Measurements from ENCODE around the gene XAGE5. TPM values are rescaled to one million over a fixed set of nuclear protein-coding genes. Genes with fewer than 3 reads are reported as not detected.

Gene XAGE5
- total and polyA plus RNA-seq, 4 donors: not detected

Small RNAs within 50 kb of the gene (small RNA-seq; reads per million reads assigned to genes)
- gene AC244505.6: not detected
- not detected for gene AC244505.7

Other genes with a start within 250 kb of the XAGE5 start
- gene SSX7, start 156.4 kb upstream of the XAGE5 start, total RNA-seq: not detected
- gene SSX7, start 156.4 kb upstream of the XAGE5 start, polyA plus RNA-seq: not detected
- not detected for gene SSX2, start 104.1 kb upstream of the XAGE5 start, total RNA-seq
- not detected for gene SSX2, start 104.1 kb upstream of the XAGE5 start, polyA plus RNA-seq
- not detected for gene SSX2B, start 60.0 kb upstream of the XAGE5 start, total RNA-seq
- gene SSX2B, start 60.0 kb upstream of the XAGE5 start, polyA plus RNA-seq: not detected
- gene SPANXN5, start 13.9 kb upstream of the XAGE5 start, total RNA-seq: not detected
- gene SPANXN5, start 13.9 kb upstream of the XAGE5 start, polyA plus RNA-seq: not detected
- not detected for gene XAGE3, start 56.8 kb downstream of the XAGE5 start, total RNA-seq
- gene XAGE3, start 56.8 kb downstream of the XAGE5 start, polyA plus RNA-seq: under 1 TPM in 1 of 2 donors, not detected in 1; 0.61 TPM
- gene FAM156B, start 86.0 kb downstream of the XAGE5 start, total RNA-seq: 1 to 10 TPM; 3.5 to 8.8 TPM
- gene FAM156B, start 86.0 kb downstream of the XAGE5 start, polyA plus RNA-seq: 1 to 10 TPM; 4.2 to 5.2 TPM
- gene FAM156A, start 147.2 kb downstream of the XAGE5 start, total RNA-seq: 10 to 100 TPM in 1 of 2 donors, 1 to 10 TPM in 1; 2.7 to 12.6 TPM
- gene FAM156A, start 147.2 kb downstream of the XAGE5 start, polyA plus RNA-seq: 1 to 10 TPM; 4.1 to 7.7 TPM
- under 1 TPM; 0.25 to 0.61 TPM for gene GPR173, start 237.5 kb downstream of the XAGE5 start, total RNA-seq
- gene GPR173, start 237.5 kb downstream of the XAGE5 start, polyA plus RNA-seq: under 1 TPM in 1 of 2 donors, not detected in 1; 0.07 TPM

All from liver (tissue), 5 donors.